HUES48 (cell line): ENCODE results near the gene GLYATL1.

Source experiments
- H3K27ac ChIP-seq: one replicate; pipeline ENCODE4 v1.7.0; 2013; ENCODE audit warnings: low read depth, low read length, inconsistent platforms
- H3K27me3 ChIP-seq: 2 replicates; pipeline ENCODE4 v1.6.1; 2013; ENCODE audit warnings: mild to moderate bottlenecking, low read length; ENCODE audit not compliant: control insufficient read depth, insufficient read depth
- H3K36me3 ChIP-seq: 2 replicates; pipeline ENCODE4 v1.6.1; 2013; ENCODE audit warnings: low read length; ENCODE audit not compliant: control insufficient read depth, insufficient read depth
- H3K4me1 ChIP-seq: 2 replicates; pipeline ENCODE4 v1.6.1; 2013; ENCODE audit warnings: mild to moderate bottlenecking, low read length; ENCODE audit not compliant: control insufficient read depth, insufficient read depth
- H3K4me3 ChIP-seq: 2 replicates; pipeline ENCODE4 v1.5.1; 2013; ENCODE audit warnings: mild to moderate bottlenecking, low read depth, low read length
- H3K9ac ChIP-seq: 2 replicates; pipeline ENCODE4 v1.6.1; 2013; ENCODE audit warnings: mild to moderate bottlenecking, low read depth, low read length, moderate library complexity
- H3K9me3 ChIP-seq: 2 replicates; pipeline ENCODE4 v1.6.1; 2013; ENCODE audit warnings: low read length; ENCODE audit not compliant: control insufficient read depth, insufficient read depth

The GLYATL1 gene

GRCh38 chr11:58914821-58915543, 24.3 kb upstream of the GLYATL1 start:
- Histone ChIP-seq H3K9ac (no peak overlapping the region), H3K27me3 (no peaks in the 10 kb centered on the region; the same call in 1 of the 2 replicates), H3K27ac (no peak overlapping the region), H3K4me1 (no peaks in the 10 kb centered on the region), H3K36me3 (no peaks in the 10 kb centered on the region), H3K9me3 (peaks cover 16% of the 10 kb centered on the region), H3K4me3 (no peak overlapping the region)

GRCh38 chr11:58916637-58917036, 22.7 kb upstream of the GLYATL1 start:
- no peaks in the 10 kb centered on the region for H3K27me3 ChIP-seq
- no peaks in the 10 kb centered on the region for H3K36me3 ChIP-seq
- H3K9me3 ChIP-seq = peaks cover 16% of the 10 kb centered on the region
- no peak overlapping the region for H3K27ac ChIP-seq
- H3K9ac ChIP-seq = no peak overlapping the region
- no peaks in the 10 kb centered on the region for H3K4me1 ChIP-seq
- H3K4me3 ChIP-seq = no peak overlapping the region

GRCh38 chr11:58917159-58917783, 22.0 kb upstream of the GLYATL1 start:
- Histone ChIP-seq H3K27ac (no peak overlapping the region), H3K36me3 (no peaks in the 10 kb centered on the region), H3K4me1 (no peaks in the 10 kb centered on the region; the same call in 1 of the 2 replicates), H3K9ac (no peak overlapping the region), H3K27me3 (no peaks in the 10 kb centered on the region), H3K4me3 (no peak overlapping the region), H3K9me3 (peaks cover 16% of the 10 kb centered on the region)

- Histone ChIP-seq H3K4me1 (peaks cover 20% of the 10 kb centered on the region), H3K36me3 (no peaks in the 10 kb centered on the region), H3K27me3 (no peaks in the 10 kb centered on the region), H3K4me3 (no peak overlapping the region), H3K9ac (no peak overlapping the region), H3K27ac (no peak overlapping the region), H3K9me3 (peaks cover 16% of the 10 kb centered on the region)
Observed at GRCh38 chr11:58919561-58919960, 19.7 kb upstream of the GLYATL1 start.

GRCh38 chr11:58919980-58920379, 19.3 kb upstream of the GLYATL1 start:
- H3K4me3 ChIP-seq = no peak overlapping the region
- H3K36me3 ChIP-seq = no peaks in the 10 kb centered on the region
- no peaks in the 10 kb centered on the region for H3K27me3 ChIP-seq
- H3K27ac ChIP-seq = no peak overlapping the region
- peaks cover 24% of the 10 kb centered on the region for H3K4me1 ChIP-seq
- H3K9ac ChIP-seq = no peak overlapping the region
- H3K9me3 ChIP-seq = peaks cover 16% of the 10 kb centered on the region

GRCh38 chr11:58921778-58922390, 17.4 kb upstream of the GLYATL1 start:
- no peak overlapping the region for H3K27ac ChIP-seq

GRCh38 chr11:58922479-58922878, 16.8 kb upstream of the GLYATL1 start:
- H3K4me3 ChIP-seq = no peak overlapping the region
- H3K27ac ChIP-seq = no peak overlapping the region
- H3K4me1 ChIP-seq = peaks cover 31% of the 10 kb centered on the region
- H3K36me3 ChIP-seq = no peaks in the 10 kb centered on the region
- no peak overlapping the region for H3K9ac ChIP-seq
- no peaks in the 10 kb centered on the region for H3K27me3 ChIP-seq
- peaks cover 5% of the 10 kb centered on the region for H3K9me3 ChIP-seq

More at GRCh38 chr11:58921778-58922390, 17.4 kb upstream of the GLYATL1 start:
- peaks cover 10% of the 10 kb centered on the region for H3K9me3 ChIP-seq
- no peak overlapping the region for H3K4me3 ChIP-seq
- H3K36me3 ChIP-seq = no peaks in the 10 kb centered on the region
- no peaks in the 10 kb centered on the region for H3K27me3 ChIP-seq
- peaks cover 28% of the 10 kb centered on the region for H3K4me1 ChIP-seq
- H3K9ac ChIP-seq = no peak overlapping the region

- peaks cover 37% of the 10 kb centered on the region for H3K4me1 ChIP-seq
- no peak overlapping the region for H3K9ac ChIP-seq
- no peaks in the 10 kb centered on the region for H3K27me3 ChIP-seq
- H3K27ac ChIP-seq = peak overlapping the region; percentile 85
- H3K4me3 ChIP-seq = peak overlapping the region; percentile 39; the same call in 1 of the 2 replicates
- H3K36me3 ChIP-seq = no peaks in the 10 kb centered on the region
- H3K9me3 ChIP-seq = peaks cover 2% of the 10 kb centered on the region; the same call in 1 of the 2 replicates
Observed at GRCh38 chr11:58923300-58923788, 15.9 kb upstream of the GLYATL1 start.

- Histone ChIP-seq H3K36me3 (no peaks in the 10 kb centered on the region), H3K27ac (peak overlapping the region; percentile 85), H3K4me3 (peak overlapping the region; percentile 24; the same call in 1 of the 2 replicates), H3K4me1 (peaks cover 44% of the 10 kb centered on the region), H3K9me3 (no peaks in the 10 kb centered on the region), H3K9ac (0 out of 2 replicates have a peak overlapping the region, but pooled peaks have one; percentile 7), H3K27me3 (no peaks in the 10 kb centered on the region)
Observed at GRCh38 chr11:58924230-58924629, 15.1 kb upstream of the GLYATL1 start.

GRCh38 chr11:58926251-58926650, 13.0 kb upstream of the GLYATL1 start:
- Histone ChIP-seq H3K4me3 (no peak overlapping the region), H3K4me1 (peaks cover 49% of the 10 kb centered on the region), H3K27ac (no peak overlapping the region), H3K36me3 (no peaks in the 10 kb centered on the region), H3K9me3 (no peaks in the 10 kb centered on the region), H3K9ac (no peak overlapping the region), H3K27me3 (no peaks in the 10 kb centered on the region)

- Histone ChIP-seq H3K9ac (no peak overlapping the region), H3K27ac (peak overlapping the region; percentile 8), H3K9me3 (no peaks in the 10 kb centered on the region), H3K4me3 (0 out of 2 replicates have a peak overlapping the region, but pooled peaks have one; percentile 68), H3K4me1 (peaks cover 49% of the 10 kb centered on the region), H3K27me3 (no peaks in the 10 kb centered on the region), H3K36me3 (no peaks in the 10 kb centered on the region)
Observed at GRCh38 chr11:58926695-58927094, 12.6 kb upstream of the GLYATL1 start.
